Choroid plexus epithelial cell (primary cell): Measurements from ENCODE around the gene IGFBPL1.
"Not testable (repeated sequence)": the region's sequence is repeated elsewhere in the genome, so short reads cannot be mapped to it uniquely, and the experiment has no call there.

Experiments
- DNase-seq: peaks from one replicate; pipeline ENCODE4 v3.0.0-alpha.2; 2010; ENCODE audit warnings: low read depth
- H3K4me3 ChIP-seq: 2 replicates; pipeline ENCODE4 v1.5.1; 2011; ENCODE audit warnings: low read depth, mild to moderate bottlenecking, control low read depth, low read length, moderate library complexity
- CTCF ChIP-seq: conservative IDR thresholded peaks from 2 replicates; pipeline ENCODE4 v1.5.1; 2011; ENCODE audit warnings: low read depth, mild to moderate bottlenecking, control low read depth, inconsistent platforms, low read length, moderate library complexity

IGFBPL1 gene

GRCh38 chr9:38423973-38424843 lies at the start of gene IGFBPL1:
TSS of gene IGFBPL1 (minus strand) at chr9:38424454. CDS start at chr9:38424424, 30 bp downstream.
- peak; percentile 16 for DNase-seq
- TF ChIP-seq CTCF, result no peak
- peak within 1 kb of the TSS; percentile 24 for H3K4me3 ChIP-seq

DNA sequence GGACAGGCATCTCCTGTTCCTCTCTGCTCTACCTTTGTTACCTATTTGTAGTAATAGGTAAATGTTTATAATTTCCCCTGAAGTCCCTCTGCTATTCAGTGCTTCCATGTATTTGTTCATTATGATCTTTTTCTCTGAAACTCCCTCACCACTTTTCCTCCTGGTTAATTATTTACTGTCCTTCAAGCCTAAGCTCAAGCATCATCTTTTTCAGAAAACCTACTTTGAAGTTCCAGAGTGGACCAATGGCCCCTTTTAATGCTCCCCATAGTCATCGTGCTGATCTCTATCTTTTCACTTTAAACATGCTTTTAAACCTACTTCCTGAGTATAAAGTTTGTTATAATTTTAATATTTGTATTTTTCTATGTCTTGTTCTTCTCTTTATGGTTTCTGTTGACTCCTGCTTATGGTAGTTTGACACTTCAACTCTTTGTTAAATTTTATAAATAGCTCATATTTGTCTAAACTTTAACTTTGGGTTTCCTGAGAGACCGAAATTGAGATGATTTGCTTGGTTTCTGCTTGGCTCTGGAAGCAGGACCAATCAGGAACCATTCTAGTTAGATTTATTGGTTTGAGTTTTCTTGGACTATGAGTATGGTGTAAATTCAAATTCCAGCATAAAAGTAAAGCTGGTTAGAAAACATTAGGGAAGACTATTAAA lies 48.5 kb upstream of the IGFBPL1 start:
- H3K4me3 ChIP-seq, DNase-seq: not testable (repeated sequence)

- DNase-seq, result no peak
- no peak for TF ChIP-seq CTCF
- no peak overlapping the region for H3K4me3 ChIP-seq
Measured at GRCh38 chr9:38467404-38467803, 43.1 kb upstream of the IGFBPL1 start.

DNA sequence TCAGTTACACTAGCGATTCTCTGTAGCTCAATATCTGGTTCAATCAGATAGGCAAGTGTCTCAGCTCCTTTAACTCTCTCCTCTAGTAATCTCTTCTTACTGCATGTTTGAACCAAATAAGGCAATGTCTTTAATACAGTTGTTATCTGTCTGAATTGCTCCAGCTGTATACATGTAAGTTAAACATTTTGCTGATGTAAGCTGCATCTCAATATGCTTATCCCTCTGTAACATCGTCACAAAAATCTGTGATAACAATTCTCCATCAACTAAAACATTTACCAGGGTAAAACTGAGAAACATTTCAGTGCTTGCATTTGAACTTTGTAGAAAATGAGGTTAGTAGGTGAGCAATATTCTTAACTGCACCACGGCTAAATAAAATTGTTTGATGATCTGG lies 29.6 kb upstream of the IGFBPL1 start:
- DNase-seq, result no peak
- H3K4me3 ChIP-seq, result no peak overlapping the region
- TF ChIP-seq CTCF, result no peak

DNA sequence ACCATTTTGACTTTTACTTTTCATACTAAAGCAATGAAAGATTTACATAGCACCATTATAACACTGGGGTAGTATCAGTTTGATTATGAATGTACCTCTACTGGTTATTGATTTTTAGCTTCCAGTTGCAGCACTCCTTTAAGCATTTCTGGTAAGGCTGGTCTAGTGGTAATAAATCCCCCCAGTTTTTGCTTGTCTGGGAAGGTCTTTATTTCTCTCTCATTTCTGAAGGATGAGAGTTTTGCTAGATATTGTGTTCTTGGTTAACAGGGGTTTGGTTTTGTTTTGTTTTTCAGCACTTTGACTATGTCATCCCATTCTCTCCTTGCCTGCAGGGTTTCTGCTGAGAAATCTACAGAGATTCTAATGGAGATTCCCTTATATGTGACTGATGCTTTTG lies 26.9 kb upstream of the IGFBPL1 start:
- no peak for TF ChIP-seq CTCF
- H3K4me3 ChIP-seq, result no peak overlapping the region
- no peak for DNase-seq

DNA sequence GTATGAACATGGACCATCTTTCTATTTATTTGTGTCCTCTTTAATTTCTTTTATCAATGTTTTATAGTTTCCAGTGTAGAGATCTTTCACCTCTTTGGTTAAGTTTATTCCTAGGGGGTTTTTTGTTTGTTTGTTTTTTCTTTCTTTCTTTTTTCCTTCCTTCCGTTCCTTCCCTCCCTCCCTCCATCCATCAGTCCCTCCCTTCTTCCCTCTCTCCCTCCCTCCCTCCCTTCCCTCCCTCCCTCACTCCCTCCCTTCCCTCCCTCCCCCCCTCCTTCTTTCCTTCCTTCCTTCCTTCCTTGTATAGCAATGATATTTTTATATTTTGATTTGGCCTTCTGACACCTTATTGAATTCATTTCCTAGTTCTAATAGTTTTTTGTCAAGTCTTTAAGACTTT lies 23.4 kb upstream of the IGFBPL1 start:
- no peak for TF ChIP-seq CTCF
- no peak for DNase-seq
- H3K4me3 ChIP-seq, result no peak overlapping the region

DNA sequence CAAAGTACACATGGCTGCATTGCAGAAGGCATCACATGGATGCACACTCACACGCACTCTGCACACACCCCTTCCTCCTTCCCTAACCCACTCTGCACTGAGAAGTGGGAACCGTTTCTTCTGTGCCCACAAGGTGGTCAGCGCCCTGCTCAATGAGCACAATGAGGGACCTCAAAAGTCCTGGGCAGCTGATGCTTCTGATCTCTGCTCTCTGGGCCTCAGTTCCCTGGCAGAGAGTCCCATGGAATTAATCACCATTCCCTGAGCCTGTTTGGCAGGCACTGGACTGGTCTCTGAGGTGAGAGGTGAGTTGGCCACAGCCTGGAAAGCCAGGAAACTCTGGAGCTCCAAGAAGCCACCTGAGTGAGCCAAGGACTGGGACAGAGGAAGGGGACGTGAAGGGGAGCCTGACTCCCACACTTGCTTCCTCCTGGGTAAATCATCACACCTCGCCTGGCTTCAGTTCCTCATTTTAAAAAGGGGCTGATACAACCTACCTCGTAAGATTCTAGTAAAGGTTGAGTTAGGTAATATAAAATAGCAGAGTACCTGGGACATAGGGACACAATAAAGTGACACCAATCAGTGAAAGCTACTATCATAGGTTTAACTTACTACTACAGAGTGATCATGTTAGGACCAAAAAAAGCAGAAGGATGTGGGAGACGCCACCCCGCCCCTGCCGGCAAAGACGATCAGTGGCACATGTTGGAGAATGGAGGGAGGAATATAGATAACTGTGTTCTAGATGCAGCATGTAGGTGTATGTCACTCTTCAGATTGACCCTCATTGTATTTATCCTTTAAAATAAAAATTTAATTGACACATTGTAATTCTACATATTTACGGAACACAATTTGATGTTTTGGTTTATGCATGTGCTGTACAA lies 21.1 kb upstream of the IGFBPL1 start:
- H3K4me3 ChIP-seq, result no peak overlapping the region
- no peak for TF ChIP-seq CTCF
- DNase-seq, result no peak
